ENCODE data around the gene PRR29.

DNA sequence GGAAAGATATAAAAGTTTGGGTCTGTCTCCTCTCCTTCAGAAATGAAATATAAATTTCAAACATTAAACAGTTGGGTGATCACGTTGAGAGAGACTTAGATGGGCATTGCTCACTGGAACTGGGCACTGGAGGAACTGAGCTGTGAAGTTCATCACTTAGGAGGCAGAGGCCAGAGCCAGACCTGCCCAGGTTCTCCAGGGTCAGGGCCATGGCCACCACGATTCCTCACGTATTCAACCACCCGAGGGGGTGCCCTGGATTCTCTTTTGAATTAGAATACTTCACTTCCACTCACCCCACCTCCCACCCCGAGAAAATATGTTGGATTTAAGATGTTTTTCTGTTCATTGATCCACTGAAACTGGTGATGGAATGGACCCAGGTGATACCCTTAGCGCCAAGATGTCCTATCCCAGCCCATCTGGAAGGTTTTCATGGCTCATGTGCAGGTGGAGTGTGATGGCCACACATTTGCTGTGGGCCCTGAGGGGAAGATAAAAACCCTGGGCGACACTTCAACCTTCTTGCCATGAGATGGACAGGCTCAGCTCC, 6.1 kb downstream of the PRR29 start:
- TF ChIP-seq, protein P1, sequence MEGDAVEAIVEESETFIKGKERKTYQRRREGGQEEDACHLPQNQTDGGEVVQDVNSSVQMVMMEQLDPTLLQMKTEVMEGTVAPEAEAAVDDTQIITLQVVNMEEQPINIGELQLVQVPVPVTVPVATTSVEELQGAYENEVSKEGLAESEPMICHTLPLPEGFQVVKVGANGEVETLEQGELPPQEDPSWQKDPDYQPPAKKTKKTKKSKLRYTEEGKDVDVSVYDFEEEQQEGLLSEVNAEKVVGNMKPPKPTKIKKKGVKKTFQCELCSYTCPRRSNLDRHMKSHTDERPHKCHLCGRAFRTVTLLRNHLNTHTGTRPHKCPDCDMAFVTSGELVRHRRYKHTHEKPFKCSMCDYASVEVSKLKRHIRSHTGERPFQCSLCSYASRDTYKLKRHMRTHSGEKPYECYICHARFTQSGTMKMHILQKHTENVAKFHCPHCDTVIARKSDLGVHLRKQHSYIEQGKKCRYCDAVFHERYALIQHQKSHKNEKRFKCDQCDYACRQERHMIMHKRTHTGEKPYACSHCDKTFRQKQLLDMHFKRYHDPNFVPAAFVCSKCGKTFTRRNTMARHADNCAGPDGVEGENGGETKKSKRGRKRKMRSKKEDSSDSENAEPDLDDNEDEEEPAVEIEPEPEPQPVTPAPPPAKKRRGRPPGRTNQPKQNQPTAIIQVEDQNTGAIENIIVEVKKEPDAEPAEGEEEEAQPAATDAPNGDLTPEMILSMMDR (conservative IDR thresholded peaks at IDR 0.05 in 1 of 2, IDR thresholded peaks at IDR 0.05 in 1 of 2; ENCODE audit: extremely low read depth in 1 of 2, insufficient read depth in 1 of 2, low read depth in 1 of 2, low read length in 2 of 2): no peak
- no peak for TF ChIP-seq EZH2 (IDR thresholded peaks at IDR 0.05; ENCODE audit: borderline replicate concordance, low read length)
